HCT116 (cell line): ENCODE data around the gene ZSWIM7. TPM values are rescaled to one million over a fixed set of nuclear protein-coding genes. Genes with fewer than 3 reads are reported as not detected.
"Not testable (repeated sequence)": the region's sequence is repeated elsewhere in the genome, so short reads cannot be mapped to it uniquely, and the experiment has no call there.

Experiments used
- ATAC-seq: fragments of 200-7000 bp; cut with Tn5 transposase; 2 replicates; pipeline ENCODE4 v1.9.1; 2020; ENCODE audit warnings: mild to moderate bottlenecking, moderate library complexity
- BruUV-seq: library from RNA; stranded (reverse); fragments of 400-500 nt; replicated peaks from 2 replicates; lab custom pipeline; 2021; lab: Mats Ljungman, UMichigan
- CTCF ChIA-PET: fragments of 300-600 bp; sonication (Branson Sonifier 250); formaldehyde crosslinking; loops from one replicate; lab custom pipeline; 2021; ENCODE audit warnings: antibody characterized with exemption; lab: Charles Lee
- POLR2A ChIA-PET: fragments of 300-600, 350-600 bp; sonication (Branson Sonifier 250); formaldehyde crosslinking; loops from one replicate; lab custom pipeline; 2021; ENCODE audit warnings: antibody characterized with exemption; lab: Charles Lee
- RAD21 ChIA-PET, 2 experiments: fragments of 300-600 bp; sonication (Branson Sonifier 250); formaldehyde crosslinking; loops; one replicate each; lab custom pipeline; 2023; ENCODE audit warnings: low total read pairs in 2 of 2; ENCODE audit not compliant: uncharacterized antibody in 2 of 2, unreplicated experiment in 2 of 2, low non-redundant PET in 1 of 2; lab: Charles Lee
- DNase-seq: peaks from one replicate; pipeline ENCODE4 v3.0.0-alpha.2; 2010; ENCODE audit warnings: low read depth, low spot score
- H2AFZ ChIP-seq: fragments of 200-600 bp; shearing (Covaris generic), sonication (generic); 2 replicates; pipeline ENCODE4 v1.6.1; 2017; ENCODE audit warnings: low read depth, mixed run types, mixed read lengths, antibody characterized with exemption, low read length; ENCODE audit not compliant: poor library complexity, severe bottlenecking
- H3K27ac ChIP-seq: 2 replicates; pipeline ENCODE4 v1.5.1; 2012; ENCODE audit warnings: low read depth, low read length
- H3K27me3 ChIP-seq: fragments of 200-600 bp; sonication (generic); 2 replicates; pipeline ENCODE4 v1.6.1; 2016; ENCODE audit warnings: mixed run types, low read length, mixed read lengths; ENCODE audit not compliant: insufficient read depth
- H3K36me3 ChIP-seq, 2 experiments: fragments of 200-500 bp in 1 of 2; fragments of 200-600 bp in 1 of 2; sonication (Bioruptor generic) in 1 of 2; sonication (generic) in 1 of 2; 2 replicates each; pipeline versions ENCODE4 v1.5.1 to v1.6.1; 2014 to 2016; ENCODE audit warnings: low read length in 2 of 2, inconsistent platforms in 1 of 2, mixed read lengths in 1 of 2, mixed run types in 1 of 2; ENCODE audit not compliant: insufficient read depth in 2 of 2, control insufficient read depth in 1 of 2
- H3K4me1 ChIP-seq, 2 experiments: fragments of 200-600 bp in 1 of 2; sonication (generic) in 1 of 2; 2 replicates each; pipeline versions ENCODE4 v1.5.1 to v1.6.1; 2012 to 2017; ENCODE audit warnings: low read length in 2 of 2, inconsistent platforms in 1 of 2, mild to moderate bottlenecking in 1 of 2, mixed read lengths in 1 of 2, mixed run types in 1 of 2, moderate library complexity in 1 of 2; ENCODE audit not compliant: insufficient read depth in 2 of 2, control insufficient read depth in 1 of 2
- H3K4me2 ChIP-seq: fragments of 200-600 bp; sonication (generic); 2 replicates; pipeline ENCODE4 v1.6.1; 2017; ENCODE audit warnings: mixed run types, low read length, mixed read lengths
- H3K4me3 ChIP-seq, 2 experiments: fragments of 200-600 bp in 1 of 2; sonication (generic) in 1 of 2; replicated peaks in 1 of 2; 2 replicates each; pipeline ENCODE4 v1.5.1; 2011 to 2016; ENCODE audit warnings: low read length in 2 of 2, control low read depth in 1 of 2, low read depth in 1 of 2, mild to moderate bottlenecking in 1 of 2, mixed read lengths in 1 of 2, mixed run types in 1 of 2
- H3K79me2 ChIP-seq: fragments of 200-600 bp; sonication (generic); 2 replicates; pipeline ENCODE4 v1.6.1; 2017; ENCODE audit warnings: mild to moderate bottlenecking, mixed run types, low read length, moderate library complexity, mixed read lengths; ENCODE audit not compliant: insufficient read depth
- H3K9ac ChIP-seq: fragments of 200-600 bp; sonication (generic); 2 replicates; pipeline ENCODE4 v1.6.1; 2016; ENCODE audit warnings: low read length, mixed read lengths
- H3K9me2 ChIP-seq: fragments of 200-600 bp; sonication (generic), shearing (Covaris generic); 2 replicates; pipeline ENCODE4 v1.6.1; 2017; ENCODE audit warnings: mixed run types, mild to moderate bottlenecking, moderate library complexity; ENCODE audit not compliant: insufficient read depth
- H3K9me3 ChIP-seq, 2 experiments: fragments of 200-500 bp in 1 of 2; fragments of 200-600 bp in 1 of 2; sonication (Bioruptor generic) in 1 of 2; sonication (generic) in 1 of 2; 2 replicates each; pipeline ENCODE4 v1.6.1; 2014 to 2017; ENCODE audit warnings: low read length in 2 of 2, mixed read lengths in 2 of 2, inconsistent platforms in 1 of 2, low read depth in 1 of 2, mild to moderate bottlenecking in 1 of 2, mixed run types in 1 of 2, moderate library complexity in 1 of 2; ENCODE audit not compliant: control insufficient read depth in 1 of 2, insufficient read depth in 1 of 2
- H4K20me1 ChIP-seq: fragments of 200-600 bp; sonication (generic), shearing (Covaris generic); 2 replicates; pipeline ENCODE4 v1.6.1; 2017; ENCODE audit warnings: mixed run types, mild to moderate bottlenecking, moderate library complexity; ENCODE audit not compliant: insufficient read depth
- CBX3 ChIP-seq: IDR thresholded peaks from 2 replicates; pipeline ENCODE4 v1.6.1; 2012; ENCODE audit warnings: low read depth
- EGR1 ChIP-seq: IDR thresholded peaks from 2 replicates; pipeline ENCODE4 v1.6.1; 2012; ENCODE audit warnings: low read depth
- EZH2 ChIP-seq: fragments of 200-600 bp; sonication (generic); IDR thresholded peaks from 2 replicates; pipeline ENCODE4 v1.6.1; 2017; ENCODE audit warnings: antibody characterized with exemption, mixed run types
- POLR2AphosphoS5 ChIP-seq: IDR thresholded peaks from 2 replicates; pipeline ENCODE4 v1.6.1; 2011; ENCODE audit warnings: mild to moderate bottlenecking, low read depth, low read length, moderate library complexity
- REST ChIP-seq: IDR thresholded peaks from 2 replicates; pipeline ENCODE4 v1.6.1; 2012; ENCODE audit warnings: low read depth
- SRF ChIP-seq: IDR thresholded peaks from 2 replicates; pipeline ENCODE4 v1.6.1; 2012; ENCODE audit warnings: low read depth
- TCF7L2 ChIP-seq: IDR thresholded peaks from 2 replicates; pipeline ENCODE4 v1.7.0; 2011; ENCODE audit warnings: borderline replicate concordance, inconsistent platforms; ENCODE audit not compliant: insufficient read depth, insufficient read length; ENCODE audit errors: extremely low read depth
- ZBTB33 ChIP-seq: IDR thresholded peaks from 2 replicates; pipeline ENCODE4 v1.6.1; 2011; ENCODE audit warnings: mild to moderate bottlenecking, low read length, moderate library complexity; ENCODE audit not compliant: insufficient replicate concordance; ENCODE audit errors: extremely low read depth
- intact Hi-C: fragments of 100-400 bp; cut with micrococcal nuclease; formaldehyde crosslinking; loops from 2 replicates; pipeline ENCODE4 v1.10.0; 2022
- total RNA-seq: library from RNA; stranded (reverse); gene quantifications from one replicate; pipeline ENCODE4 v1.2.1, GENCODE V29; 2021; ENCODE audit not compliant: unreplicated experiment

The ZSWIM7 gene
- total RNA-seq, 1 experiment from 2014 or later, result 33.5 TPM

- Histone ChIP-seq H3K4me3 (0 out of 4 replicates have a peak overlapping the region, but pooled peaks of 1 of the 2 experiments have one; percentile 2), H2AFZ (no peak overlapping the region), H3K36me3 (peaks cover 16 to 38% of the 10 kb centered on the region in 2 experiments), H3K4me1 (peaks cover 33 to 67% of the 10 kb centered on the region in 2 experiments), H3K9me3 (no peaks in the 10 kb centered on the region), H3K27ac (peak overlapping the region; percentile 65), H3K9ac (peak overlapping the region; percentile 48), H3K4me2 (peak overlapping the region; percentile 58), H3K79me2 (peaks cover 58% of the 10 kb centered on the region), H4K20me1 (0 out of 2 replicates have a peak, but pooled peaks cover 3% of the 10 kb centered on the region), H3K27me3 (no peaks in the 10 kb centered on the region), H3K9me2 (no peaks in the 10 kb centered on the region)
- ATAC-seq (peak; percentile 49), DNase-seq (no peak)
- BruUV-seq, result no TSS peak
- intact Hi-C loops, result no loop called here
- POLR2A ChIA-PET, result no interaction called here
- CTCF ChIA-PET, result interaction anchor here (1.2 kb wide), 1 partner anchor 17 kb away, joined by 5 read pairs; no protein-coding TSS in a partner anchor
- RAD21 ChIA-PET, result no interaction called here
- TF ChIP-seq SRF (no peak), TCF7L2 (no peak), EGR1 (no peak), REST (no peak), CBX3 (no peak), ZBTB33 (no peak), POLR2AphosphoS5 (no peak), EZH2 (no peak)
Measured at GRCh38 chr17:15981208-15981607, 18.3 kb downstream of the ZSWIM7 start.

- ATAC-seq, H3K9me3 ChIP-seq, intact Hi-C loops, H4K20me1 ChIP-seq, RAD21 ChIA-PET, H3K27me3 ChIP-seq, H3K9ac ChIP-seq, H3K4me3 ChIP-seq, H2AFZ ChIP-seq, H3K4me2 ChIP-seq, CTCF ChIA-PET, H3K27ac ChIP-seq, BruUV-seq, POLR2A ChIA-PET, DNase-seq, H3K9me2 ChIP-seq: not testable (repeated sequence)
- peaks cover 10 to 35% of the 10 kb centered on the region in 2 experiments for H3K36me3 ChIP-seq
- H3K4me1 ChIP-seq, result peaks cover 33 to 72% of the 10 kb centered on the region in 2 experiments
- H3K79me2 ChIP-seq, result peaks cover 71% of the 10 kb centered on the region
Measured at GRCh38 chr17:15979013-15979412, 20.5 kb downstream of the ZSWIM7 start.
